OCI-LY1 (cell line): ENCODE data around the gene SCIMP.
"Not testable (repeated sequence)": the region's sequence is repeated elsewhere in the genome, so short reads cannot be mapped to it uniquely, and the experiment has no call there.

Experiments
- EZH2 ChIP-seq: fragments of 200-600 bp; sonication (generic), shearing (Covaris generic); IDR thresholded peaks from 2 replicates; pipeline ENCODE4 v1.8.0; 2017; ENCODE audit warnings: borderline replicate concordance, mixed run types, mild to moderate bottlenecking, antibody characterized with exemption, low read length, moderate library complexity, mixed read lengths
- TF ChIP-seq, protein P1 (sequence below): fragments of 200-600 bp; sonication (generic), shearing (Covaris generic); IDR thresholded peaks from 2 replicates; pipeline ENCODE4 v1.5.1; 2017; ENCODE audit warnings: mild to moderate bottlenecking, antibody characterized with exemption, low read length, moderate library complexity, mixed read lengths

DNA sequence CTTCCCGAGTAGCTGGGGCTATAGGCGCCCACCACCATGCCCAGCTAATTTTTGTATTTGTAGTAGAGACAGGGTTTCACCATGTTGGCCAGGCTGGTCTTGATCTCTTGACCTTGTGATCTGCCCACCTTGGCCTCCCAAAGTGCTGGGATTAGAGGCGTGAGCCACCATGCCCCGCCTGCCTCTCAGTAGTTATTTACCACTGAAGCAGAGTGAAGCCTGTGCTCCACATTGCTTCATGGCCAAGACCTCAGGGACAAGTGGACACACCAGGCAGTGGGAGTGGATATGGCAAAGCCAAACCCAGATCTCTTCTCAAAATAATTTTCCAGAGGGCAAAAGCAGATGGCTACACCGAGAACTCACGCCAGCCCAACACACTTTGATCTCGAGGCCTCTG is 1.2 kb downstream of the SCIMP start:
- TF ChIP-seq, protein P1, sequence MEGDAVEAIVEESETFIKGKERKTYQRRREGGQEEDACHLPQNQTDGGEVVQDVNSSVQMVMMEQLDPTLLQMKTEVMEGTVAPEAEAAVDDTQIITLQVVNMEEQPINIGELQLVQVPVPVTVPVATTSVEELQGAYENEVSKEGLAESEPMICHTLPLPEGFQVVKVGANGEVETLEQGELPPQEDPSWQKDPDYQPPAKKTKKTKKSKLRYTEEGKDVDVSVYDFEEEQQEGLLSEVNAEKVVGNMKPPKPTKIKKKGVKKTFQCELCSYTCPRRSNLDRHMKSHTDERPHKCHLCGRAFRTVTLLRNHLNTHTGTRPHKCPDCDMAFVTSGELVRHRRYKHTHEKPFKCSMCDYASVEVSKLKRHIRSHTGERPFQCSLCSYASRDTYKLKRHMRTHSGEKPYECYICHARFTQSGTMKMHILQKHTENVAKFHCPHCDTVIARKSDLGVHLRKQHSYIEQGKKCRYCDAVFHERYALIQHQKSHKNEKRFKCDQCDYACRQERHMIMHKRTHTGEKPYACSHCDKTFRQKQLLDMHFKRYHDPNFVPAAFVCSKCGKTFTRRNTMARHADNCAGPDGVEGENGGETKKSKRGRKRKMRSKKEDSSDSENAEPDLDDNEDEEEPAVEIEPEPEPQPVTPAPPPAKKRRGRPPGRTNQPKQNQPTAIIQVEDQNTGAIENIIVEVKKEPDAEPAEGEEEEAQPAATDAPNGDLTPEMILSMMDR = not testable (repeated sequence)
- not testable (repeated sequence) for TF ChIP-seq EZH2
